HG03097 (cell line): ENCODE data around the gene PEX16.
"Not testable (repeated sequence)": the region's sequence is repeated elsewhere in the genome, so short reads cannot be mapped to it uniquely, and the experiment has no call there.

Experiments
- ATAC-seq: cut with Tn5 transposase; IDR thresholded peaks from one replicate; pipeline ENCODE4 v1.9.1; 2021; ENCODE audit not compliant: unreplicated experiment, low FRiP score

PEX16 gene

GRCh38 chr11:45918962-45919675 is 1.4 kb upstream of the PEX16 start:
- no peak for ATAC-seq

- peak; percentile 22 for ATAC-seq
These were observed 759 bp upstream of the PEX16 start for GRCh38 chr11:45918331-45918941.

- ATAC-seq: no peak
These were observed 423 bp downstream of the PEX16 start for GRCh38 chr11:45917286-45917622.

GRCh38 chr11:45915446-45915845 is 2.2 kb downstream of the PEX16 start:
- no peak for ATAC-seq

GRCh38 chr11:45913942-45914635 is 3.6 kb downstream of the PEX16 start:
- ATAC-seq: no peak

- no peak for ATAC-seq
These were observed 4.2 kb downstream of the PEX16 start for GRCh38 chr11:45913514-45913913.

- no peak for ATAC-seq
These were observed 7.1 kb downstream of the PEX16 start for GRCh38 chr11:45910623-45911022.

GRCh38 chr11:45909594-45910475 is 7.8 kb downstream of the PEX16 start:
- ATAC-seq: no peak

GRCh38 chr11:45907911-45908370 is 9.7 kb downstream of the PEX16 start:
- ATAC-seq: no peak

- ATAC-seq: no peak
These were observed 10.6 kb downstream of the PEX16 start, which contains the start of gene FREY1 for GRCh38 chr11:45906965-45907611. Gene FREY1, minus strand, starts transcription at chr11:45907271. Its CDS starts 26 bp downstream, at chr11:45907245.

GRCh38 chr11:45906096-45906682 is 11.5 kb downstream of the PEX16 start:
- no peak for ATAC-seq

GRCh38 chr11:45905576-45905975 is 12.1 kb downstream of the PEX16 start:
- ATAC-seq: not testable (repeated sequence)

- no peak for ATAC-seq
These were observed 12.6 kb downstream of the PEX16 start for GRCh38 chr11:45905095-45905494.

- no peak for ATAC-seq
These were observed 13.3 kb downstream of the PEX16 start for GRCh38 chr11:45904309-45904915.

GRCh38 chr11:45902452-45903380 is 15.0 kb downstream of the PEX16 start:
- ATAC-seq: no peak

- ATAC-seq: no peak
These were observed 16.1 kb downstream of the PEX16 start for GRCh38 chr11:45901626-45902025.

GRCh38 chr11:45900916-45901617 is 16.6 kb downstream of the PEX16 start:
- ATAC-seq: no peak
